Activated T-cell treated with anti-CD3 and anti-CD28 coated beads, Interleukin-2, amount 50 U/mL, for 24 hours (primary cell): ENCODE measurements around the gene DOCK3.
"Not testable (repeated sequence)": the region's sequence is repeated elsewhere in the genome, so short reads cannot be mapped to it uniquely, and the experiment has no call there.

Experiments used
- DNase-seq: peaks from one replicate; pipeline ENCODE4 v3.0.0-alpha.2; 2020
- H3K27ac Mint-ChIP-seq: 2 replicates; pipeline ENCODE4 v1.8.0; 2020; ENCODE audit warnings: mild to moderate bottlenecking, mixed read lengths
- H3K27me3 Mint-ChIP-seq: 2 replicates; pipeline ENCODE4 v1.8.0; 2020; ENCODE audit warnings: mixed read lengths
- H3K36me3 Mint-ChIP-seq: 2 replicates; pipeline ENCODE4 v1.8.0; 2020; ENCODE audit warnings: low read depth, mixed read lengths
- H3K4me1 Mint-ChIP-seq: 2 replicates; pipeline ENCODE4 v1.8.0; 2020; ENCODE audit warnings: low read depth, mixed read lengths
- H3K4me3 Mint-ChIP-seq: 2 replicates; pipeline ENCODE4 v1.8.0; 2020; ENCODE audit warnings: mild to moderate bottlenecking, moderate library complexity, mixed read lengths
- H3K9me3 Mint-ChIP-seq: 2 replicates; pipeline ENCODE4 v1.8.0; 2020; ENCODE audit warnings: mixed read lengths

The DOCK3 gene

DNA sequence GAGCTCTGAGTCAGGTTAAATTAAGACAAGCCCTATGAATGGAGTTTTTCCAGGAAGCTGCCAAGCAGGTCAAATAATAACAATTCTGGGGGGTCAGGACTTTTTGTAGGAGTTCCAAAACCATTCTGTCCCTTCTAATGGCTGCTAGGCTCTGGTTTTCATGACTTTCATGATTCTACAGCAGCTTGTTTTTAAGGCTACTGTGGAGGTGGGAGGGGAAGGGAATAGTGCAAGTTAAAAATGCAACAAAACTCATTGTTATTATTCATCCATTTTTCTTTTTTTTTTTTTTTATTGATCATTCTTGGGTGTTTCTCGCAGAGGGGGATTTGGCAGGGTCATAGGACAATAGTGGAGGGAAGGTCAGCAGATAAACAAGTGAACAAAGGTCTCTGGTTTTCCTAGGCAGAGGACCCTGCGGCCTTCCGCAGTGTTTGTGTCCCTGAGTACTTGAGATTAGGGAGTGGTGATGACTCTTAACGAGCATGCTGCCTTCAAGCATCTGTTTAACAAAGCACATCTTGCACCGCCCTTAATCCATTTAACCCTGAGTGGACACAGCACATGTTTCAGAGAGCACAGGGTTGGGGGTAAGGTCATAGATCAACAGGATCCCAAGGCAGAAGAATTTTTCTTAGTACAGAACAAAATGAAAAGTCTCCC lies 633.3 kb downstream of the DOCK3 start:
- not testable (repeated sequence) for H3K27ac Mint-ChIP-seq, H3K4me3 Mint-ChIP-seq, H3K27me3 Mint-ChIP-seq, H3K4me1 Mint-ChIP-seq, H3K36me3 Mint-ChIP-seq, DNase-seq
- H3K9me3 Mint-ChIP-seq, result peaks cover 11% of the 10 kb centered on the region

DNA sequence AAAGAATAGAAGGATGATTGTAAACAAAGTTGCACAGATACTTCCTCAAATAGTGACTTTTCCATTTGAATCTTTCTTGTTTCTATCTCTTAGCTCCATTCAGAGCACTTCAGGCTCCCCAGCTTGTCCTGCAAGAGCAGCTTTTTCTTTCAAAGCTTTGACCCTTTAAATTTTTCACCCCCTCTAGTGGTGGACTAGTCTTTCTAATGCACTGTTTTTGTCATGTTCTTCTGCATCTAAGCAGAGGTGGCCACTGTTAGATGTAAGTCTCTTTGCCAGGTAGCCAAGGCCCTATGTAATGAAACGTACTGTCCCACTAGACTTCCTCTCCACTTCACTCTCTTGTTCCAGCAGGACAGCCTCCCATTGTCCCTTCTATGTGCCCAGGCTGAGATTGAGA lies 636.3 kb downstream of the DOCK3 start:
- no peak for DNase-seq
- Mint-ChIP-seq H3K27ac (no peak overlapping the region), H3K27me3 (no peaks in the 10 kb centered on the region), H3K9me3 (peaks cover 6% of the 10 kb centered on the region), H3K4me1 (no peaks in the 10 kb centered on the region), H3K4me3 (no peak overlapping the region), H3K36me3 (peaks cover 5% of the 10 kb centered on the region)

- Mint-ChIP-seq H3K9me3 (no peaks in the 10 kb centered on the region), H3K4me1 (no peaks in the 10 kb centered on the region), H3K4me3 (no peak overlapping the region), H3K36me3 (no peaks in the 10 kb centered on the region), H3K27me3 (no peaks in the 10 kb centered on the region), H3K27ac (no peak overlapping the region)
- DNase-seq, result no peak
These were observed 653.5 kb downstream of the DOCK3 start for GRCh38 chr3:51328206-51328605.

DNA sequence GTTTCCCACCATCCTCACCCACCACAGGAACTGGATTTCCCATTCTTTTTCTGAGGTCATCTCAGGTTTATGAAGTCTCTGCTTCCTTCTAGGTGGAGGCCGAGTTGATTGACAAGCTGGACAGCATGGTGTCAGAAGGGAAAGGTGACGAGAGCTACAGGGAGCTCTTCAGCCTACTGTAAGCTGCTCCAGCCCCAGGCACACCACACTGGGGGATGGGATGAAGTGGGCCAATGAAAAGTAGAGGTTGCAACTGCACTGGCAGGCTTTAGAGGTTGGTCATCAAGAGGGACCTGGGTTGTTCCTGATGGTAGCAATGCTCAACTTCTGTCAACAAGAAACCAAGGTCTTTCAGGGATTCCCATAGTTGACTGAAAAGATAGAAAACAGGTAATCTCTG lies 655.3 kb downstream of the DOCK3 start:
- Mint-ChIP-seq H3K27me3 (no peaks in the 10 kb centered on the region), H3K4me1 (no peaks in the 10 kb centered on the region), H3K27ac (no peak overlapping the region), H3K4me3 (no peak overlapping the region), H3K9me3 (no peaks in the 10 kb centered on the region), H3K36me3 (no peaks in the 10 kb centered on the region)
- no peak for DNase-seq

GRCh38 chr3:51332156-51332555 lies 657.4 kb downstream of the DOCK3 start:
- Mint-ChIP-seq H3K27me3 (no peaks in the 10 kb centered on the region), H3K4me1 (no peaks in the 10 kb centered on the region), H3K36me3 (no peaks in the 10 kb centered on the region), H3K27ac (no peak overlapping the region), H3K4me3 (no peak overlapping the region), H3K9me3 (no peaks in the 10 kb centered on the region)
- DNase-seq, result no peak

DNA sequence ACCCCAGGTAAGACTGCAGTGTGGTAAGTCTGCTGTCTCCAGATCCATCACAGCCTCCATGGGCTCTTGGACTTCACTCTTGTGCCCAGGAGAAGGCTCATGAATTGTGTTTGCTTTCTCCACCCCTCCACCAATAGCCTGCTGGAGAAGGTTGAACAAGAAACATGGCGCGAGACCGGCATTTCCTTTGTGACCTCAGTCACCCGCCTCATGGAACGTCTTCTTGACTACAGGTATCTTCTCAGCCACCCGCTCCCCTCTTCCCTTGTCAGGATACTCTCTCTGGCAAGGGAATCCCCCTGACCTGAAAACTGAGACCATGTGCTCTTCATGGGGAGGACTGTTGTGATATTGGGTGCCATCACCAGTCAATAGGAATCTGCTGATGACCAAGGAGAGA lies 658.3 kb downstream of the DOCK3 start:
- Mint-ChIP-seq H3K4me1 (no peaks in the 10 kb centered on the region), H3K4me3 (no peak overlapping the region), H3K9me3 (no peaks in the 10 kb centered on the region), H3K27ac (no peak overlapping the region), H3K36me3 (no peaks in the 10 kb centered on the region), H3K27me3 (no peaks in the 10 kb centered on the region)
- no peak for DNase-seq

DNA sequence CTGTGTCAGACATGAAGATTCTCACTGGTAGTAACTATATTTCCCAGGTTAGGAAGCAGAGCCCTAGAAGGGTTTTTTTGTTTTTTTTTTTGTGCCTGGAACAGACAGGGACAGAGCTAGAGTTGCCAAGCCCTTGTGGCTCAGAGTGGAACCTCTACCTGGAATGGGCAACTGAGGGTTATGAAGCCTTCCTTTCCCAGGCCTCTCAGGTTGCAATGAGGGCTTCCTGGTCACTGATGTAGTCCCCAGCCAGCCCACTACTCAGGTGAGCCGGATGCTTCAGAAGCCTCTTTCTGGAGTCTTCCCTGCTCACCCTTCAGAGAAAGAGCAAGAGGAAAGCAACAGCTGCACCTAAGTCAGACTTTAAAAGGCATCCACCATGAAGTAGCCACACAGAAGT lies 661.5 kb downstream of the DOCK3 start:
- DNase-seq, result no peak
- no peaks in the 10 kb centered on the region for H3K36me3 Mint-ChIP-seq
- no peaks in the 10 kb centered on the region for H3K27me3 Mint-ChIP-seq
- no peaks in the 10 kb centered on the region for H3K9me3 Mint-ChIP-seq
- no peak overlapping the region for H3K27ac Mint-ChIP-seq
- peaks cover 3% of the 10 kb centered on the region for H3K4me1 Mint-ChIP-seq
- H3K4me3 Mint-ChIP-seq, result no peak overlapping the region

- DNase-seq, result no peak
- Mint-ChIP-seq H3K27me3 (no peaks in the 10 kb centered on the region), H3K4me3 (no peak overlapping the region), H3K36me3 (no peaks in the 10 kb centered on the region), H3K4me1 (peaks cover 3% of the 10 kb centered on the region), H3K9me3 (no peaks in the 10 kb centered on the region), H3K27ac (no peak overlapping the region)
These were observed 662.9 kb downstream of the DOCK3 start for GRCh38 chr3:51337666-51338065.

DNA sequence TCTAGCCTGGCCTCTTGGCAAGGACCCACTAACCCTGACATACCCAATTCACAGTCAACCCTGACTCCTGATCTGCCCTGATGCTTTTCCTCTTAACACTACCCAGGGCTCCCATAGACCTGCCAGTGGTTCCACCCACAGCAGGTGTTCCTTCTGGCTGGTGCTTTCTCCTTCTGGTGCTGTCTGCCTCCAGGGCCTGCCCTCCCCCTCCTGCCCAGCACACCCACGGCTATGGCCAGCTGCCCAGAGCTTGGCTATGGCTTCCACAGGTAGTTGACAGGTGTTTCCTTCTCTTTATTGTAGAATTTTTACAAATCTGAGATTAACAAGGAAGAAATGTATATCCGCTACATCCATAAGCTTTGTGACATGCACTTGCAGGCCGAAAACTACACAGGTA lies 663.9 kb downstream of the DOCK3 start:
- H3K9me3 Mint-ChIP-seq, result no peaks in the 10 kb centered on the region
- H3K27ac Mint-ChIP-seq, result no peak overlapping the region
- no peak overlapping the region for H3K4me3 Mint-ChIP-seq
- no peaks in the 10 kb centered on the region for H3K36me3 Mint-ChIP-seq
- no peak for DNase-seq
- H3K27me3 Mint-ChIP-seq, result no peaks in the 10 kb centered on the region
- H3K4me1 Mint-ChIP-seq, result peaks cover 3% of the 10 kb centered on the region

- DNase-seq, result no peak
- Mint-ChIP-seq H3K9me3 (no peaks in the 10 kb centered on the region), H3K4me3 (no peak overlapping the region), H3K27ac (no peak overlapping the region), H3K27me3 (no peaks in the 10 kb centered on the region), H3K4me1 (peaks cover 3% of the 10 kb centered on the region), H3K36me3 (no peaks in the 10 kb centered on the region)
These were observed 665.5 kb downstream of the DOCK3 start for GRCh38 chr3:51340013-51340829.

DNA sequence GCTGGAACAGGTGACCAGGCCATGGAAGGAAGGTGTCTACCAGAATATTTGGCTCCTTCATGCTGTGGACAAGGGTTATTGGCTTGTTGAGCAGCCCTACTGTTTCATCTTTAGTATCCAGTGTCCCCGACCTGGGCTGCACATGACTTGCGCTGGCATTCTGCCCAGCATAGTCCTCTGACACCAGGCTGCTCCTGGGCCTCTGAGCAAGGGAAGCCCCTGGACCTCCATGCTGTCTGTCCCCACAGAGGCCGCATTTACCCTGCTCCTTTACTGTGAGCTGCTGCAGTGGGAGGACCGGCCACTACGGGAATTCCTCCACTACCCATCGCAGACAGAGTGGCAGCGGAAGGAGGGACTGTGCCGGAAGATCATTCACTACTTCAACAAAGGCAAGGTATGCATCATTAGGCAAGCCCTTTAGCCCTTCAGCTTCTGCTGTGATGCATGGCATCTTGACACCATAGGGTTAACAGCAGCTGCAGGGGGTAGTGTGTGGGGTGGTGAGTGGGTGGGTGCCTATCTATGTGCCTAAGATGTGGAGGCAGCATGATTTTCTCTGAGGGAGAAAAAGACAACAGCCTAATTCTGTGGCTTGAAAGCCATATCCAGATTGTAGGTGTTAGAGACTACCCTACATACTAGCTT lies 666.4 kb downstream of the DOCK3 start:
- Mint-ChIP-seq H3K36me3 (no peaks in the 10 kb centered on the region), H3K27me3 (no peaks in the 10 kb centered on the region), H3K27ac (no peak overlapping the region), H3K9me3 (no peaks in the 10 kb centered on the region), H3K4me1 (peaks cover 3% of the 10 kb centered on the region), H3K4me3 (no peak overlapping the region)
- no peak for DNase-seq

DNA sequence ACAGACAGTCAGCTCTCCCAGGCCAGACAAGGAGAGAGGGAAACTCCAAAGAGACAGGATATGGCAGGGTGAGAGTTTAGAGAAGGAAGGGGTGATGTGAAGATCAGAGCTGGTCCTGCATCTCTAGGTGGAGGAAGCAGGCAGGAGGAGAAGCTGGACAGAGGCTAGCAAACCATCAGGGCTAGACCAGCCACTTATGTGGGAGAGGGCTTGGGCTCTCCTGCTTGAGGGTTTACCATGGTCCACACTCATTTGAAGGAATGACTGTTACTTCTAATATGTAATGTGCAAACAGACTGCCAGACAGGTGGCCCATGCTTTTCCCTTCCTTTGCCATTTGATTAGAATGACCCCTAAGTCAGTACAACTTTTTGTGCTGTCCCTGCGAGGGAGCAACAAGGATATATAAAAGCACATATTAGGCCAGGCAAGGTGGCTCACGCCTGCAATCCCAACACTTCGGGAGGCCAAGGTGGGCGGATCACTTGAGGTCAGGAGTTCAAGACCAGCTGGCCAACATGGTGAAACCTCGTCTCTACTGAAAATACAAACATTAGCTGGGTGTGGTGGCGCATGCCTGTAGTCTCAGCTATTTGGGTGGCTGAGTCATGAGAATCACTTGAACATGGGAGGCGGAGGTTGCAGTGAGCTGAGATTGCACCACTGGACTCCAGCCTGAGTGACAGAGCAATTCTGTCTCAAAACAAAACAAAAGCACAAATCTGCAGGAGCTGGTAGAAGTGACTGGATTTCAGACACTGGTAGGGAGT lies 669.4 kb downstream of the DOCK3 start:
- H3K36me3 Mint-ChIP-seq, result no peaks in the 10 kb centered on the region
- H3K27me3 Mint-ChIP-seq, result peaks cover 5% of the 10 kb centered on the region
- H3K9me3 Mint-ChIP-seq, result no peaks in the 10 kb centered on the region
- no peak for DNase-seq
- H3K27ac Mint-ChIP-seq, result no peak overlapping the region
- peaks cover 3% of the 10 kb centered on the region for H3K4me1 Mint-ChIP-seq
- no peak overlapping the region for H3K4me3 Mint-ChIP-seq

GRCh38 chr3:51350751-51351150 lies 676.0 kb downstream of the DOCK3 start:
- Mint-ChIP-seq H3K27me3 (peaks cover 5% of the 10 kb centered on the region), H3K4me1 (no peaks in the 10 kb centered on the region), H3K36me3 (no peaks in the 10 kb centered on the region), H3K4me3 (no peak overlapping the region), H3K9me3 (no peaks in the 10 kb centered on the region), H3K27ac (no peak overlapping the region)
- no peak for DNase-seq

- H3K4me3 Mint-ChIP-seq, result no peak overlapping the region
- no peak for DNase-seq
- H3K4me1 Mint-ChIP-seq, result no peaks in the 10 kb centered on the region
- no peak overlapping the region for H3K27ac Mint-ChIP-seq
- no peaks in the 10 kb centered on the region for H3K9me3 Mint-ChIP-seq
- H3K36me3 Mint-ChIP-seq, result no peaks in the 10 kb centered on the region
- H3K27me3 Mint-ChIP-seq, result no peaks in the 10 kb centered on the region
These were observed 678.4 kb downstream of the DOCK3 start for GRCh38 chr3:51353131-51353530.
